Spleen (tissue), 7 donors: ENCODE data around the gene RASSF6.

Source experiments
- POLR2A ChIP-seq, 3 donors: fragments of 450-650 bp; IDR thresholded peaks; one replicate each; pipeline ENCODE4 v1.5.1; 2017; ENCODE audit warnings: antibody characterized with exemption in 3 of 3, mild to moderate bottlenecking in 1 of 3
- POLR2AphosphoS5 ChIP-seq, 3 donors: sonication (generic); formaldehyde crosslinking; IDR thresholded peaks; one replicate each; pipeline ENCODE4 v1.5.1; 2017; ENCODE audit warnings: antibody characterized with exemption in 3 of 3
- TF ChIP-seq, protein P1 (sequence below), 11 experiments: fragments of 200-600 bp in 7 of 11; fragments of 450-650 bp in 4 of 11; sonication (generic) in 4 of 11; IDR thresholded peaks in 8 of 11; conservative IDR thresholded peaks in 3 of 11; 1 replicate in 7 of 11; 2 replicates in 4 of 11; pipeline versions ENCODE4 v1.4.0 to v1.8.0; 2016 to 2021; ENCODE audit warnings: antibody characterized with exemption in 11 of 11, inconsistent platforms in 4 of 11, mild to moderate bottlenecking in 1 of 11
- donor health status: DM: no; HTN: no; CAD: no; lungs with moderate emphysema.
- donor health status: DM: no; HTN: no; CAD: no.
- donor health status: DM: no; HTN: no; CAD: no.

DNA sequence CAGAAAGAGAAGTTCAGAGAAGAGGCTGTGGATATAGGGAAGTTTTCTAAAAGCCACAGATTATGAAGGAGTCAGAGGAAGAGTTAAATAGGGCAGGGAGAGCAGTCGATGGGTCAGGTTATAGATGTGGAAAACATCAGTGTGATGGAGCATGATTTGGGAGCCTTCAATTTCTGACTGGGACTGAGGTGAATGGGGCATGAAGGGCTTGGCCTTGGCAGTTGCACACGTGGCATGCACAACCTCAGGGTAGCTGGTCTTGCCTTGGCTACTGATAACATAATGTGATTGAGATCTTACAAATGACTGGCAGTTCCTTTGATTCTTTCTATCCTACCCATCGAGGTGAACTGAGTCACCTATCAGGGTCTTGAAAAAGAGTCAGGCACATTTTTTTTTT lies 79.0 kb downstream of the RASSF6 start:
- TF ChIP-seq, protein P1, sequence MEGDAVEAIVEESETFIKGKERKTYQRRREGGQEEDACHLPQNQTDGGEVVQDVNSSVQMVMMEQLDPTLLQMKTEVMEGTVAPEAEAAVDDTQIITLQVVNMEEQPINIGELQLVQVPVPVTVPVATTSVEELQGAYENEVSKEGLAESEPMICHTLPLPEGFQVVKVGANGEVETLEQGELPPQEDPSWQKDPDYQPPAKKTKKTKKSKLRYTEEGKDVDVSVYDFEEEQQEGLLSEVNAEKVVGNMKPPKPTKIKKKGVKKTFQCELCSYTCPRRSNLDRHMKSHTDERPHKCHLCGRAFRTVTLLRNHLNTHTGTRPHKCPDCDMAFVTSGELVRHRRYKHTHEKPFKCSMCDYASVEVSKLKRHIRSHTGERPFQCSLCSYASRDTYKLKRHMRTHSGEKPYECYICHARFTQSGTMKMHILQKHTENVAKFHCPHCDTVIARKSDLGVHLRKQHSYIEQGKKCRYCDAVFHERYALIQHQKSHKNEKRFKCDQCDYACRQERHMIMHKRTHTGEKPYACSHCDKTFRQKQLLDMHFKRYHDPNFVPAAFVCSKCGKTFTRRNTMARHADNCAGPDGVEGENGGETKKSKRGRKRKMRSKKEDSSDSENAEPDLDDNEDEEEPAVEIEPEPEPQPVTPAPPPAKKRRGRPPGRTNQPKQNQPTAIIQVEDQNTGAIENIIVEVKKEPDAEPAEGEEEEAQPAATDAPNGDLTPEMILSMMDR (IDR thresholded peaks at IDR 0.05 in 8 of 11, conservative IDR thresholded peaks at IDR 0.05 in 3 of 11) = no peak
- TF ChIP-seq POLR2A (IDR thresholded peaks at IDR 0.05) (no peak), POLR2AphosphoS5 (IDR thresholded peaks at IDR 0.05) (no peak)
